ENCODE measurements around the gene STAM2. TPM values are rescaled to one million over a fixed set of nuclear protein-coding genes. Genes with fewer than 3 reads are reported as not detected.
"Not testable (repeated sequence)": the region's sequence is repeated elsewhere in the genome, so short reads cannot be mapped to it uniquely, and the experiment has no call there.

Gene STAM2
- total RNA-seq, 1 experiment from 2014 or later: 27.6 TPM

DNA sequence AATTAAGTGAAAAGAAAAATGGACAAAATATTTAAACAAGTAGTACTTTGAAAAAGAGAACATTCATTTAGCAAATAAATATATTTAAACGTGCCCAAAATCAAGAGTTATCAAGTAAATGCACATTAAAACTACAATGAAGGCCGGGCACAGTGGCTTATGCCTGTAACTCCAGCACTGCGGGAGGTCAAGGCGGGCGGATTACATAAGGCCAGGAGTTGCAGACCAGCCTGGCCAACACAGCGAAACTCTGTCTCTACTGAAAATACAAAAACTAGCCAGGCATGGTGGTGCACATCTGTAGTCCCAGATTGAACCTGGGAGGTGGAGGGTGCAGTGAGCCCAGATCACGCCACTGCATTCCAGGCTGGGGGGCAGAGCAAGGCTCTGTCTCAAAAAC, 9.8 kb downstream of the STAM2 start:
- CTCF ChIA-PET: interaction anchor here (0.7 to 2.3 kb wide), 2 partner anchors 10 to 45 kb away, joined by 4 to 6 read pairs; no protein-coding TSS in a partner anchor
- Mint-ChIP-seq H3K9me3 (ENCODE audit: unreplicated experiment) (no peaks in the 10 kb centered on the region), H3K4me1 (ENCODE audit: insufficient read depth, unreplicated experiment) (no peaks in the 10 kb centered on the region), H3K4me3 (ENCODE audit: unreplicated experiment) (no peak overlapping the region), H3K36me3 (ENCODE audit: insufficient read depth, unreplicated experiment) (no peaks in the 10 kb centered on the region), H3K27ac (ENCODE audit: low read depth, unreplicated experiment) (no peak overlapping the region), H3K27me3 (ENCODE audit: insufficient read depth, unreplicated experiment) (no peaks in the 10 kb centered on the region)
- POLR2A ChIA-PET: interaction anchor here (0.5 to 1.3 kb wide), 3 partner anchors 9 to 256 kb away, joined by 5 to 9 read pairs (median 7); partner anchors contain the start of gene STAM2
- BruUV-seq (replicated peaks): no TSS peak
- intact Hi-C loops (cut with micrococcal nuclease): no loop called here
- TF ChIP-seq, protein P1, sequence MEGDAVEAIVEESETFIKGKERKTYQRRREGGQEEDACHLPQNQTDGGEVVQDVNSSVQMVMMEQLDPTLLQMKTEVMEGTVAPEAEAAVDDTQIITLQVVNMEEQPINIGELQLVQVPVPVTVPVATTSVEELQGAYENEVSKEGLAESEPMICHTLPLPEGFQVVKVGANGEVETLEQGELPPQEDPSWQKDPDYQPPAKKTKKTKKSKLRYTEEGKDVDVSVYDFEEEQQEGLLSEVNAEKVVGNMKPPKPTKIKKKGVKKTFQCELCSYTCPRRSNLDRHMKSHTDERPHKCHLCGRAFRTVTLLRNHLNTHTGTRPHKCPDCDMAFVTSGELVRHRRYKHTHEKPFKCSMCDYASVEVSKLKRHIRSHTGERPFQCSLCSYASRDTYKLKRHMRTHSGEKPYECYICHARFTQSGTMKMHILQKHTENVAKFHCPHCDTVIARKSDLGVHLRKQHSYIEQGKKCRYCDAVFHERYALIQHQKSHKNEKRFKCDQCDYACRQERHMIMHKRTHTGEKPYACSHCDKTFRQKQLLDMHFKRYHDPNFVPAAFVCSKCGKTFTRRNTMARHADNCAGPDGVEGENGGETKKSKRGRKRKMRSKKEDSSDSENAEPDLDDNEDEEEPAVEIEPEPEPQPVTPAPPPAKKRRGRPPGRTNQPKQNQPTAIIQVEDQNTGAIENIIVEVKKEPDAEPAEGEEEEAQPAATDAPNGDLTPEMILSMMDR (IDR thresholded peaks at IDR 0.05; ENCODE audit: unreplicated experiment): no peak
- DNase-seq (ENCODE audit: unreplicated experiment): no peak

DNA sequence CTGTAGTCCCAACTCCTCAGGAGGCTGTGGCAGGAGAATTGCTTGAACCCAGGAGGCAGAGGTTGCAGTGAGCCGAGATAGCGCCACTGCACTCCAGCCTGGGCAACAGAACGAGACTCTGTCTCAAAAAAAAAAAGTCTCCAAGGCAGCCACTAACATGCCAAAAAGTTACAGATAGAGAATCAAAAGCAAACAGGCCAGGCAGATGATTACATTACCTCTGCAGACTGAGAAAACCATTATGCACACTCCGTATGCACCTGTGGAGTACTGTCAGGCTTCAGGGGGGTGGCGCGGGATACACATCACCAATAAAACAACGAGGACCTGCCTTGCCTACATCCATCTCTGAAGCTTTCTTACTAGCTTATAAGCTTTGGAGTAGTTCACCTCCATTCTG, 10.3 kb downstream of the STAM2 start:
- Mint-ChIP-seq H3K4me3 (ENCODE audit: unreplicated experiment) (no peak overlapping the region), H3K36me3 (ENCODE audit: insufficient read depth, unreplicated experiment) (no peaks in the 10 kb centered on the region), H3K27me3 (ENCODE audit: insufficient read depth, unreplicated experiment) (no peaks in the 10 kb centered on the region), H3K27ac (ENCODE audit: low read depth, unreplicated experiment) (no peak overlapping the region), H3K9me3 (ENCODE audit: unreplicated experiment) (no peaks in the 10 kb centered on the region), H3K4me1 (ENCODE audit: insufficient read depth, unreplicated experiment) (no peaks in the 10 kb centered on the region)
- TF ChIP-seq, protein P1 (IDR thresholded peaks at IDR 0.05; ENCODE audit: unreplicated experiment): no peak
- BruUV-seq (replicated peaks): no TSS peak
- intact Hi-C loops (cut with micrococcal nuclease): no loop called here
- DNase-seq (ENCODE audit: unreplicated experiment): no peak
- ChIA-PET POLR2A (interaction anchor here (0.5 to 1.3 kb wide), 2 partner anchors 10 to 47 kb away, joined by 5 to 9 read pairs; partner anchors contain the start of gene STAM2), CTCF (interaction anchor here (2.3 kb wide), 1 partner anchor 11 kb away, joined by 6 read pairs; no protein-coding TSS in a partner anchor)

DNA sequence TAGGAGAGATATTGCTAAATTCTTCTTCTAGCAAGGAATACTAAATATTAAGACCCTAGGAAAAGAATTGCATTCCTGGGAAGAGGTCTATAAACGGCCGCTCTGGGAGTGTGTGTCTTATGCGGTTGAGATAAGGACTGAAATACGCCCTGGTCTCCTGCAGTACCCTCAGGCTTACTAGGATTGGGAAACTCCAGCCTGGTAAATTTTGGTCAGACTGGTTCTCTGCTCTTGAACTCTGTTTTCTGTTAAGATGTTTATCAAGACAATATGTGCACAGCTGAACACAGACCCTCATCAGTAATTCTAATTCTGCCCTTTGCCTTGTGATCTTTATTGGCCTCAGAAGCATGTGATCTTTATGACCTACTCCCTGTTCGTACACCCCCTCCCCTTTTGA, 11.9 kb downstream of the STAM2 start:
- POLR2A ChIA-PET; H3K4me1 Mint-ChIP-seq (ENCODE audit: insufficient read depth, unreplicated experiment); H3K27ac Mint-ChIP-seq (ENCODE audit: low read depth, unreplicated experiment); H3K36me3 Mint-ChIP-seq (ENCODE audit: insufficient read depth, unreplicated experiment); DNase-seq (ENCODE audit: unreplicated experiment); H3K9me3 Mint-ChIP-seq (ENCODE audit: unreplicated experiment); BruUV-seq (replicated peaks); intact Hi-C loops (cut with micrococcal nuclease); H3K4me3 Mint-ChIP-seq (ENCODE audit: unreplicated experiment); H3K27me3 Mint-ChIP-seq (ENCODE audit: insufficient read depth, unreplicated experiment): not testable (repeated sequence)
- CTCF ChIA-PET: interaction anchor here (0.7 to 1.2 kb wide), 2 partner anchors 105 to 127 kb away, joined by 3 to 5 read pairs; no protein-coding TSS in a partner anchor

DNA sequence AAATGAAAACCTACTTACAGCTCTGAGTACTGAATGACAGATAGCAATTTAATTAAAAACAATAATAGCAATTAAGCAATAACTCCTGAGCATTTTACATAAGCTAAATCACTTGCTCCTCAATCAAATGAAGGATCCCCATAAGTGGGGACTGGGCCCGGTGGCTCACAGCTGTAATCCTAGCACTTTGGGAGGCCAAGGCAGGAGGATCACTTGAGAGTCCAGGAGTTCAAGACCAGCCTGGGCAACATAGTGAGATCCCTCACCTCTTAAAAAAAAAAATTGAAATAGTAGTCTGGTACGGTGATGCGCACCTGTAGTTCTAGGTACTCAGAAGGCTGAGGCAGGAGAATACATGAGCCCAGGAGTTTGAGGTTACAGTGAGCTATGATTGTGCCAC, 13.4 kb downstream of the STAM2 start:
- POLR2A ChIA-PET: interaction anchor here (1.1 to 1.2 kb wide), 2 partner anchors 8 to 14 kb away, joined by 3 to 5 read pairs; no protein-coding TSS in a partner anchor
- TF ChIP-seq, protein P1 (IDR thresholded peaks at IDR 0.05; ENCODE audit: unreplicated experiment): no peak
- Mint-ChIP-seq H3K4me1 (ENCODE audit: insufficient read depth, unreplicated experiment) (no peaks in the 10 kb centered on the region), H3K4me3 (ENCODE audit: unreplicated experiment) (no peak overlapping the region), H3K27ac (ENCODE audit: low read depth, unreplicated experiment) (no peak overlapping the region), H3K9me3 (ENCODE audit: unreplicated experiment) (no peaks in the 10 kb centered on the region), H3K36me3 (ENCODE audit: insufficient read depth, unreplicated experiment) (no peaks in the 10 kb centered on the region), H3K27me3 (ENCODE audit: insufficient read depth, unreplicated experiment) (no peaks in the 10 kb centered on the region)
- intact Hi-C loops (cut with micrococcal nuclease): no loop called here
- DNase-seq (ENCODE audit: unreplicated experiment): no peak
- CTCF ChIA-PET: interaction anchor here (0.7 to 1.4 kb wide), 3 partner anchors 12 to 265 kb away, joined by 3 to 4 read pairs (median 4); no protein-coding TSS in a partner anchor
- BruUV-seq (replicated peaks): no TSS peak

Data from MCF 10A (cell line).